Activated CD8-positive, alpha-beta memory T cell treated with anti-CD3 and anti-CD28 coated beads for 1 hour (primary cell): ENCODE results near the gene ARVCF.
A peak's percentile ranks its signal among the peaks of the same experiment; 100 is the strongest.
"Not testable (repeated sequence)": the region's sequence is repeated elsewhere in the genome, so short reads cannot be mapped to it uniquely, and the experiment has no call there.

ENCODE experiments used
- DNase-seq, 2 donors: peaks; one replicate each; pipeline ENCODE4 v3.0.0-alpha.2; 2020; ENCODE audit warnings: low read depth in 1 of 2; ENCODE audit errors: extremely low read depth in 1 of 2

ARVCF gene

DNA sequence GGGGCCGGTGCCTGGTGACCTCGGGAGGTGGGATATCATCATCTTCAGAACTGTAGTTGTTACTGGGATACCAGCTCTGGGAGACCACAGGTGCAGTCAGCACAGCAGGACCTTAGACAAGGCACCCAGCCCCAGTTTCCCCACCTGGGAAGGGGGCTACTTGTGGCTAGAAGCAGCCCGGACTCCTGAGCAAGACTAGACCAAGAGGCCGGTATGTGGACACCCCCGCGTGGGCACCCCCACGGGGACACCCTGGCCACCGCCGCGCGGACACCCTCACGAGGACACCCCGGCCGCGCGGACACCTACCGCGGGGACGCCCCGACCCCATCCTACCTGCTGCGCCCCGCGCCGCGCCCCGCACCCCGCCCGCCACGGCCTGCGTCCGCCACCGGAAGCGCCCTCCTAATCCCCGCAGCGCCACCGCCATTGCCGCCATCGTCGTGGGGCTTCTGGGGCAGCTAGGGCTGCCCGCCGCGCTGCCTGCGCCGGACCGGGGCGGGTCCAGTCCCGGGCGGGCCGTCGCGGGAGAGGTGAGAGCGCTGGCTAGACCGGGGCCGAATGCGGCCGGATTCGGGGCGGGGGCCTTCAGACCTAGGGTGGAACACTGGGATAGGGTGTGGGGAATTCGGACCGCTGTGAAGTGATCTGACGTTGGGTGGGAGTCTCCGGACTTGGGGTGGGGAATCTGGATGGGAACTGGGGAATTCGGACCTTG, 75.1 kb downstream of the ARVCF start, which contains the start of the genes COMT and TXNRD2:
TSS of gene COMT (plus strand) at position 408 of the 718 bp plus-strand sequence. CDS start 20,755 bp downstream, outside the sequence.
TSS of gene TXNRD2 (minus strand) at position 454 of the 718 bp plus-strand sequence. CDS start at position 439, 15 bp downstream.
- peak in 1 of 2 donors; percentile 55 for DNase-seq

DNA sequence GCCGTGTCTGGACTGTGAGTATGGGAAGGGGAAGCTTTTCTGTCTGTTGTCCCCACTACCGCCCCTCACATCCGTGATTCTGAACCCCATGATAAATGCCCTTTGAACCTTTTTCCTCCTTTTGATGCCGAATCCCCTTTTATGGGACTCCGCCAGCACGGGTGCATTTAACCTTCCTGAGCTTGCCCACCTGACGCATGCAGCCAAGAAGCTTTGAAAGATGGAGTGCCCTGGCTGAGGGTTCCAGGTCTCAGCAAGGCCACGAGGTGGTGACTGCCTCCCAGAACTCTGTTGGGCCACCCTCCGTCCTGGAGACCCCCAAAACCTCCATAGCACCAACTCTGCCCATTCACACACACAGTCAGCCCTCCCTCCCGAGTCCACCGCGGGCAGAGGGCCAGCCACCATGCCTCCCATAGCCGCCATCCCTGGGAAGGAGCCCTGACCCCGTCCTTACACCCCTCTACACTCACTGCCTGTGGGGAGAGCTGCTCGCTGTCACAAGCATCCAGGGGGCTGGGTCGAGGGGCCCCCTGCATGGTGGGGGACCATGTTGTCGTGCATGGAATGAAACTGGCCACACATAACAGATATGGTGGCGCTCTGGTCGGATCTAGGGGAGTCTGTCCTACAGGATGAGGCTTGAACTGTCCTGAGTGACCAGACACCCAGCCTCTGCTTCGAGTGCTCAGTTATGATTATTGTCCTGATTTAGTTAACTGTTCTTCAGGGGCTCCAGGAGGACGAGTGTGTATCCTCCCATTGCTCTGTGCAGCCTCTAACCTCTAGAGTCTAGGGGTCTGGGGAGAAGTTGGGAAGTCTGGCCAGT, 75.9 kb downstream of the ARVCF start:
- DNase-seq: no peak

DNA sequence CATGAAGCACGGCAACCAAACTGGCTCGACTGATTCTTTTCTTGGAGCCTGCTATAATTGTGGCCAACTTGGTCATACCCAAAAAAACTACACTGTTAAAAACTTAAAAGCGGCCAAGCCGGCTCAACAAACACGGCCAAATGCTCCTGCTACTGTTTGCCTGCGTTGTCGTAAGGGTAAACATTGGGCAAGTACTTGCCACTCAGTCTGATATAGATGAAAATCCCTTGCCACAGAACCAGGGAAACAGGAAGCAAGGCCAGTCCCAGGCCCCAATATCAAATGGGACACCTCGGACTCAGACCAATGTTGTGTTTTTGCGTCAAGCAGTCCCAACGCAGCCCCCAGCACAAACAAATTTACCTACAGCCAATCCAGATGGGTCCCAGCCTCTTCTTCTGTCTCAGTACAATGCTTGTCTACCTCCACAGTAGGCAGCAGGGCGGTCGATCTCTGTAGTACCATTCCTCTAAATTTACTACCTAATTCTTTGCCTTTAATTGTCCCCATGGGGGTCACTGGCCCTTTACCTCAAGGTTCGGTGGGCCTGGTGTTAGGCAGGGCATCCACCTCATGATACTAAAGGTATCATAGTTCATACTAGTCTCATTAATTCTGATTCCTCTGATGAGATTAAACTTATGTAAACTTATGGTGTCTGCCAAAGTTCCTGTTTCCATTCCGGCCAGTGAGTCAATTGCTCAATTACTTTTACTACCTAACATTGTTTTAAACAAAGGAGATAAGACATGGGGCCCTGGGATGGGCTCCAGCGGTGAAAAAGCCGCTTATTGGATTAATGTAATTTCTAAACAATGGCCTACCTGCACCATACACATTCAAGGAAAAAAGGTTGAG, 78.8 kb downstream of the ARVCF start:
- no peak for DNase-seq

DNA sequence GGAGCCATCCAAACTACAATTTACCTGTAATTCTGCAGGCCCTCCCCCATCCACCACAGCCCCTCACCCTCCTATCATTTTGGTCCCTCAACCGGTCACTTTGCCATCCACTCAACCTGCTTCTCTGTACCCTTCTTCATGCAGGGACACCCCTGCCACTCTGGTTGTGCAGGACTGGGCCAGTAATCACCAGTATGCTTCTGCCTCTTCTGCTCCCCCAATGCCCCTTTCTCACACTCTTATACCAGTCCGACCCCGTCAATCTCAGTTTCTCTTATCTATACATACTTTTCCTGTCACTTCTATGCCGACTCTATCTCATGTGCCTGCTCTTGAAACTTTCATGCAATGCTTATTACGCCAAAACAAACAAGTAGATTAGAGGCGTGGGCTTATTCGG, 80.1 kb downstream of the ARVCF start:
- no peak for DNase-seq

DNA sequence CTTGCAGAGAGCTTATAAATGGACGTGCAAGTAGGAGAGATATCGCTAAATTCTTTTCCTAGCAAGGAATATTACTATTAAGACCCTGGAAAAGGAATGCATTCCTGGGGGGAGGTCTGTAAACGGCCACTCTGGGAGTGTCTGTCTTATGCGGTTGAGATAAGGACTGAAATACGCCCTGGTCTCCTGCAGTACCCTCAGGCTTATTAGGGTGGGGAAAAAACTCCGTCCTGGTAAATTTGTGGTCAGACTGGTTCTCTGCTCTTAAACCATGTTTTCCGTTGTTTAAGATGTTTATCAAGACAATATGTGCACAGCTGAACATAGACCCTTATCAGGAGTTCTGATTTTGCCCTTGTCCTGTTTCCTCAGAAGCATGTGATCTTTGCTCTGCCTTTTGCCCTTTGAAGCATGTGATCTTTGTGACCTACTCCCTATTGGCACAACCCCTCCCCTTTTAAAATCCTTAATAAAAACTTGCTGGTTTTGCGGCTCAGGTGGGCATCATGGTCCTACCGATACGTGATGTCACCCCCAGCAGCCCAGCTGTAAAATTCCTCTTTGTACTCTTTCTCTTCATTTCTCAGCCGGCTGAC, 81.4 kb downstream of the ARVCF start:
- DNase-seq: not testable (repeated sequence)

DNA sequence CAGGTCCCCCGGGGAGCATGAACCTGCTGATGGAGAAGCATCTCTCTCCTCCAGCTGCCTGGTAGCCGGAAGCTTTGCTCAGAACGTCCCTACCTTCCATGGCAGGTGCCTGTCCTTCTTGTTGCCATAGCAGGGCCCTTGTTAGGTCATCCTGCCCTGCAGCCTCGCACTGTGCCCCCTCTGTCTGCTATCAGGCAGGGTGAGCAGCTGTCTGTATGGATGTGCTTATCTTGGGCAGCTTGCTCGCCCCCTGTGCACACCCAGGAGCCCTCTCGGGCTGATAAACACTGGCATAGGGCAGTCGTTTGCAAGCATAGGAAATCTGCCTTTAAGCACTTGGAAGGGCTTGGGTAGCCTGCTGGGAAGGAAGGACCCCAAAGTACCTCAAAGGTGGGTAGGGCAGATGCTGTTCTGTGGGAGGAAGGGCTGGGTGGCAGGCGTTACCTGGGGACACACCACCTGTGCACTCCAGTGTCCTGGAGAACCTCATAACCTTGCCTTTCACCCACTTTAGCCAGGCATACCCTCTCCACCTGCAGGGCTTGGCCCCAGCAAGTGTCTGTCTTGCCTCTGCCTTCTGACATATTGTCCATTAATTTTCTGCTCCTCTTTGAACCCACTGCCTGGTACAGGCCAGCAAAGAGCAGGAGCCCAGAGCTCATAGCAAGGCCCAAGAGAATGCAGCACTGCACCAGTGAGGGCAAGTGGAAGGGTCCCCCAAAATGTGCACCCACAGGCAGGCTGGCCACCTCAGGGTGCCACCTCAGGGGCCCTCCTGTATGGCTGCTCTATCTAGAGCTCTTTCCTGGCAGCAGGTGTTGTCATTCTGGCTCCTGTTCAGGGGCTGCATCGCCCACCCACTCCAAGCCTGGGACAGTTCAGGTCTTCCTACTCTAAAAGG, 83.0 kb downstream of the ARVCF start:
- DNase-seq: no peak

DNA sequence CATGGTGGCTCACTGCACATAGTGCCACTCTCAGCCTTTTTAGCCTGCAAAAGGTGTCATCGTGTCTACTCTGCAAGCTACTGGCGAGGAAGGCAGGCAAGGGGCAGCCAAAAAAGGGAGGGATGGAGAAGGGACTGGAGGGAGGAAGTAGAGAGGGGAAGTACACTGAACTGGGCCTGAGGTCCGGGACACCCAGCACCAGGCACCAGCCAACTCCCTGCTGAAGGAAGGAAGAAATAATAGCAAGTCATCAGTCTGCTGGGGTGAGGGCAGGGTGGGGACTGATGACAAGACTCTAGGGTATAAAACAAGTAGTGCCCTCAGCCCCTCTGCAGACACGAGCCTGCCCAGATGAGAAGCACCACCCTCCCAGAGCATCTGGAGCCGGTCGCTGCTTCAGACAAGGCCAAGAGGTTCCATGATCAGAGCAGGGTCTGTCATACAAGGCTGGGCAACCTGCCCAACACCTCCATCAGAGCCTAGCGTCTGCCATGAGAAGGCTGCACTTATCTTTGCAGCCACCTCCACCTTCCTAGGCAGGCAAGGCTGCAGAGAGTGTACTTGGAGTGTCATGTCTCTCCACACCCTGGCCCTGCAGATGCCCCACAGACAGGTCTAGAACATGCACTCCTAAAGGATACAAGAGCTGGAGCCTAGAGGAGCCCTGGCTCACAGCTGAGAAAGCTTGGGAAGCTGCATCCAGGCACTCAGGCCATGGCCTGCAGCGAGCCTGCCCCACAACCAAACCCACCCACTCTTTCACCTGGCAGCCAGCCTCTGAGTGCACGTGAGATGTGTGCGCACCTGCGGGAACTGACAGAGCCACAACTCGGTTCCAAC, 84.0 kb downstream of the ARVCF start:
- no peak for DNase-seq

DNA sequence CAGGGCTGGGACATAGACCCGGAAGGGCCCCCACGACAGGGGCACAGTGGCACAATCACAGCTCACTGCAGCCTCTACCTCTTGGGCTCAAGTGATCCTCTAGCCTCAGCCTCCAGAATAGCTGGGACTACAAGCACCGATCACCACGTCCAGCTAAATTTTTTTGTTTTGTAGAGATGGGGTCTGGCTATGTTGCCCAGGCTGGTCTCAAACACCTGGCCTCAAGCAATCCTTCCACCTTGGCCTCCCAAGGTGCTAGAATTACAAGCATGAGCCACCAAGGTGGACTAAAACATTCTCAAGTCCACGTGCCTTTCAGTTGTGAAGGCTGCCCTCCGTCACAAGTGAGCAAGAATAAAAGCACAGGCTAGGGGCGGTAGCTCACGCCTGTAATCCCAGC, 85.1 kb downstream of the ARVCF start:
- DNase-seq: no peak

DNA sequence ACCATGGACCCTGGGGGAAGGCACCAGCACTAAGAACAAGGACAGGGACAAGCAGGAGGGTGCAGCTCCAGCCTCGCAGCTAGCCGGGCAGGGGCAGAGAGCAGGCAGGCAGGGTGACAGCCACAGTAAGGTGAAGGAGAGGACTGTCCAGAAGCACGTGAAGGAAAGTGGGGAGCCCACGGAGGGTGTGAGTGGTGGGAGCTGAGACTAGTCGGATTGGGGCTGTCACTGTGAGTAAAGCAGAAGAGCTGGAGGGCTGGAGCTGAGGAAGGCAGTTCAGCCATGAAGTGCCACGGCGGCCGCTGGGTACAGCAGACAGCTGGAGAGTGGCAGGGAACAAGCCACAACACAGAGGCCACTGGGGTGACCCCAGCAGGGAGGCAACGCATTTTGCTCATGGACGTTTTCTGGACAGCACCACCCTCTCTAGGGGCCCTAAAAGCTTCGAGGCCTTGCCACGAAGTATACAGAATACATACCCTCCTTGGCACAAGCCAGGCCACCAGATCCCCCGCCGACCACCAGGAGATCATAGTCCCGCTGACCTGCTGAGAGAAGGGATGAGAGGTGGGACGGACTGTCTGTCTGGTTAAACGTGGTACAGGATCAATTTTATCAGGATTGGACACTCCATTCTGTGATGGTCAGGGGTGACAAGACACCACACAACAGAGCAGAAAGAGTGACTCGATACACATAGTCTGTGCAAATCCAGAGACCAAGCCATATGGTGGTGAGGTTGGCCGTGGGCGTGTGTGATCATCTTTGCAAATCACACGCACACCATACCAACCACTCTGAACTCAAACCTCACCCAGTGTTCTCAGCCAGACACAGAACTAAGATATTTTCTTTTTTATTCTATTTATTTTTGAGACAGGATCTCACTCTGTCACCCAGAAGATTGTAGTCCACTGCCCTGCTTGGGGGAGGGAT, 85.8 kb downstream of the ARVCF start:
- DNase-seq: no peak

DNA sequence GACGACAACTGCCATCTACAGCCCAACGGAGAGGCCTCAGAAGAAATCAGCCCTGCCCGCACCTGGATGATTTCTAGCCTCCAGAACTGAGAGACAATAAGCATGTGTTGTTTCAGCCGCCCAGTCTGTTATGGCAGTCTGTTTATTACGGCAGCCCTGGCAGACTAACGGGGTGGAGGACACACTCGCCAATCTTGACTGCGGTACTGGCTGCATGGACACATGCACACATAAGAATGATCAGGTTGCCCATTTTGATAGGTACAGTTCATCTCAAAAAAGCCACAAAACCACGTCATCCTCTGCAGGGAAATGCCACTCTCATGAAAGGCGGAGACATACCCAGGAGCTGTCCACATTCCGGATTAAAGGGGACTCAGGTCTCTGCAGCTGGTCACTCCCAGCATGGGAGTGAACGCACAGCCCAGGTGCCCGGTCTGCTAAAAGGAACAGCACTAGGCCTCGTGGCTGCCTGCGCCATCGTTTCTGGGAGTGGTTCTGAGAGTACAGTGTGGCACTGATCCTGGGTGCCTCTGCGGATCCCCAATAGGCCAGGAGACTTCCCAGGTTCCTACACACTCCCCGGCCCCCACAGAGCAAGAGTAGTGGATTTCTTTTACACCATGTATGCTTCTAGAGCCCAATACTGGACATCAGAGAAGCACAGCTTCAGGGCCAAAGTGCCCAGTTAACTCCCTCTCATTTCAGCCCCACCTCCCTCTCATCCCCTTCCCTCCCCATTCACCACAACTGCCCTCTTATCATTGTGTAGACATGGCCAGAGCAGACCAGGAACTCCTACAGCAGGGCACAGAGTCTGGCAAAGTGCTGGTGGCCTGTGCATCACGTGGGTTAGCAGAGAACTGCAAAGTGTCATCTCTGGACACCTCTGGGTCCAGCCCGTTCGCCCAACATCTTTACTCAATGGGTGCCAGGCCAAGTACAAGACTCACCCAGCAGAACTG, 86.8 kb downstream of the ARVCF start:
- DNase-seq: no peak

DNA sequence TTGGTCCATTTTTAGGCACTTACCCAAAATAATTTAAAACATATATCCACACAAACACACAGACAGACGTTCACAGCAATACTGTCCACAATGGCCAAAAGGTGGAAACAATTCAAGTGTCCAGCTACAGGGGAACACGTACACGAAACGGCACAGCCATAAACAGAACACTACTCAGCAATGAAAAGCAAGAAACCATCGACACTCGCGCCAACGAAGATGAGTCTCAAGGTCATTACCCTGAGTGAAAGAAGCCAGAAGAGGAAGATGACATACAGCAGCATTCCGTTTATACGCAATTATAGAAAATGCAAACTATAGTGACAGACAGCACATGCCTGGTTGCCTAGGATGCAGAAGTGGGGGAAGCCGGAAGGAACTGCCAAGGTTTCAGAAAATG, 88.4 kb downstream of the ARVCF start:
- DNase-seq: no peak

DNA sequence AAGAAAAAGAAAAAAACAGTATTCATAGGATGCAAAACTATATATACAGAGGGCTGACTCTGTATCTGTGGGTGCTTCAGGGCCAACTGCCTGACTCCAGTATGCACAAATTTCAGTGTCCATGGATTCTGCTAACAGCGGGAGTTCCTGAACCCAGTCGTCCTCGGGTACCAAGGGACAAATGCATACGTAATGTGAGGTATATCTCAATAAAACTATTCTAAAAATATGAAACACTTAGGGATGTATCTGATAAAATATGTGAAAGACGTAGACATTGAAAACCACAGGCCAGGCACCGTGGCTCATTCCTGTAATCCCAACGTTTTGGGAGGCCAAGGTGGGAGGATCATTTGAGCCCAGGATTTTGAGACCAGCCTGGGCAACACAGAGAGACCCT, 88.9 kb downstream of the ARVCF start:
- DNase-seq: no peak

DNA sequence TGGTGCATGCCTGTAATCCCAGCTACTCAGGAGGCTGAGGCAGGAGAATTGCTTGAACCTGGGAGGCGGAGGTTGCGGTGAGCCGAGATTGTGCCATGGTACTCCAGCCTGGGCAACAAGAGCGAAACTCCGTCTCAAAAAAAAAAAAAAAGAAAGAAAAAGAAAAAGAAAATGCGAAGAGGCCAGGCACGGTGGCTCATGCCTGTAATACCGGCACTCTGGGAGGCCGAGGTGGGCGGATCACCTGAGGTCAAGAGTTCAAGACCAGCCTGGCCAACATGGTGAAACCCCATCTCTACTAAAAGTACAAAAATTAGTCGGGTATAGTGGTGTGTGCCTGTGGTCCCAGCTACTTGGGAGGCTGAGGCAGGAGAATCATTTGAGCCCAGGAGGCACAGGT, 90.6 kb downstream of the ARVCF start:
- DNase-seq: not testable (repeated sequence)

DNA sequence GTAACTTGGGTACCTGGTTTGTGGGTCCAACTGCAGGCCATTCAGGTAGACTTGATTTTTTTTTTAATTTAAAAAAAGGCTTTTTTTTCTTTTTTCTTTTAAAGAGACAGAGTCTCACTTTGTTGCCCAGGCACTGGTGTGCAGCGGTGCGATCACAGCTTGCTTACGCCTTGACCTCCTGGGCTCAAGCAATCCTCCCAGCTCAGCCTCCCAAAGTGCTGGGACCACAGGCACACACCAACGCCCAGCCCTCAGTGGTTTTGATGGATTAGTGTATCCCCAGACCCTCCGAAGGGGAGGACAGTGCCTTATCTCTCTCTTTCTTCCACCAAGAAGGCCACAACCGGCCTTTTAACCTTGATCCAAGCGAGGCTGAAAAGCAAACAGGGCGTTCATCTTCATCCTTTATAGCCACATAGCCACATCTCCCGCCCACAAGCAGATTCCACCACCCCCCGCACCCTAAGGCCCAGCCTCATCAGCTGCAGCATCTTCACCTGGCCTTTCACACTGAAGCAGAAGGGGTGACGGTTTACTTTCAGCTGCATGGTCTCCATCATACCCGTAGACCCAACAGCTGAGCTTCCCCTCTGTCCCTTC, 92.6 kb downstream of the ARVCF start:
- no peak for DNase-seq

DNA sequence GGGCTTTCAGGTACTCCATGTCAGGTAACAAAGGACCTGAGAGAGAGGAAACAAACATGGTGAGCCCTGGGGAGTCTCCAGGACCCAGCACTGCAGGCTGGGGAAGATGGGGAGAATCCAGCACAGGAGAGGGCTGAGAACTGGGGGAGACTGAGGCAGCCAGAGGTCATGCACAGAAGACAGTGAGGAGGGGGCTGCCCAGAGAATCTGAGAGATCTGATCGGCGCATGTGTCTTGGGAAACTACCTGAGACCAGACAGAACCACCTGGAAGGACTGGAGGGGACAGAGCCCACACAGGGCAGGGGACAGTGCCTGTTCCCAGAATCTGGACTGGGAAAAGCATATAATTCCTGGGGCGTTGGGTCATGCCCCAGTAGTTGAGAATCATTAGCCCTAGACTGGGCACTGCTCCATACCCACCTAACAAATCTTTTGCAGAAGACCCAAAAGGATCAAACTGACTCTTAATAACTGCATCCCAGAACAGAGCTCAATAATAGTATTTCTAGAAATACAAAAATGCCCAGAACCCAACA, 95.0 kb downstream of the ARVCF start:
- DNase-seq: no peak
